Hematopoietic multipotent progenitor cell treated with erythropoietin and hydrocortisone succinate and interleukin-3 and kit ligand, for 17 days (in vitro differentiated cells): ENCODE data around the gene PRICKLE2.

ENCODE experiments used
- DNase-seq: peaks from one replicate; pipeline ENCODE4 v3.0.0-alpha.2; 2015; ENCODE audit warnings: low spot score

Gene PRICKLE2

DNA sequence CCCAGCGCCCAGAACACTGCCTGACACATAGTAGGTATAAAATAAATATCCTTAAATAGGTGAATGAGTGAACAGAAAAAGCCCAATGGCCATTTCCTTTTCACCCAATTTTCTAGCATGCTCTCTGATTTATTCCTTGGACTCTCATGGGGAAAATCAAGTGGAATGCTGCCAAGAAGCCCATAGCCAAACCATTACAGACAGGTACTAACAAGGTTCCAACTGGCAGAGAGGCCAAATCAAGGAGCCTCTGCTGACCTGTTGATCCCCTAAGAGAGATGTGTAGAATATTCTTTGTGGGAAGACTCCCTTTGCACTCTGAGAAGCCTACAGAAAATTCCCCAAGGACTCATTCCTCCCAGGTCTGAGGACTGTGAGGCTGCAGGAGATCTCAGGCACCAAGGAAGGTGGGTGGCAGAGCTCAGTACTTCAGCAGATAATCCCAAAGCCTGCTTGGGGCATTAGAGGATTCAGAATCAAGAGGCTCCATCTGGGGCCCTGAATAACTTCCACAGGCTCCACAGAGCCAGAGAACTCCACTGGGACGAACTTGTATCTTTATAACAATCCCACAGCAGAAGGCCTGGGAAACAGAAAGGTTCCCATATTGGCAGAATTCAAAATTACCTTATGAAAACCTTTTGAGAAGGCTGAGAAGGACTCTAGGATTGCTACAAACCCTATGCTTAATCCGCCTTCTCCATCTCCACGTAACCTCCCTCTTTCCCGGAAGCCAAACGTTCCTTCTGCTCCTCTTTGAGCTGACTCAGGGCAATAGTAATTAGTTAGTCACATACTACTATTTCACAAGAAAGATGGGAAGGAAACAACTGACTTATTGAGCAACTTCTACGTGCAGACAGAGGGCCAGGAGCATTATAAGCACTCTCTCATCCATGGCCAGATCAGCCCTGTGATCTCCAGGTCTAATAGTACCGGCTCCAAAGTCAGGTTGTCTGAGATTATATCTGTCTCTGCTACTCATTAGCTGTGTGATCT is 34.5 kb downstream of the PRICKLE2 start:
- no peak for DNase-seq

DNA sequence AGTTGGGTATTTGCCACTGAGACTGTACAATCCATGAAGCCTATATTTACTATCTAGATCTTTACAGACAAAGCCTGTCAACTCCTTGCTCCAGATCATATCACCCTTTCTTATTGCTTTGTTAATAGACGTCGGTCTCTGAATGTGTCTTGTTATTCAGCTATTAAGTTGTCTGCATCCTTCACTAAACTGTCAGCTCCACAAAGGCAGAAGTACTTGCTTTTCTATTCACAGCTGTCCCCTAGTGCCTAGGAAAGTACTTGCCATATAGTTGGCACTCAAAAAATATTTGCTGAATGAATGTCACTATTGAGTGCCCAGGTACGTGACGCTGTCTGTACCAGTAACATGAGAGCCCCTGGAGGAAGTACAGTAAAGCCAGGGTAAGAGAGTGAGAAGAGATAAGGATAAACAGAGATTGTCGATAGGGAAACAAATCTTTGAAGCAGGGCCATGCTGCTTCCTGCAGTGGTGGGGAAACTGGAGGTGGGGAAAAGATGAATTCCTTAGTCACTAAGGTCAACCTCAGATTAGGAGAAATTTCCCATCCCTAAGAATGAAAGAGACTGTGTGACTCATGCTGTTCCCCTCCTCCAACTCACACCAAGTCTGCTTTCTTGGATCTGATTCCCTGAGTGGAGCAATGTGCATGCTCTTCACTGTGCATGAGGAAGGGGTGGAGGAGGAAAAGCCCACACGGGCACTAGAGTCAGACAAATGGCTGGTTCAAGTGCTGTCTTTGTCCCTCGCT is 36.3 kb downstream of the PRICKLE2 start:
- DNase-seq, result no peak

DNA sequence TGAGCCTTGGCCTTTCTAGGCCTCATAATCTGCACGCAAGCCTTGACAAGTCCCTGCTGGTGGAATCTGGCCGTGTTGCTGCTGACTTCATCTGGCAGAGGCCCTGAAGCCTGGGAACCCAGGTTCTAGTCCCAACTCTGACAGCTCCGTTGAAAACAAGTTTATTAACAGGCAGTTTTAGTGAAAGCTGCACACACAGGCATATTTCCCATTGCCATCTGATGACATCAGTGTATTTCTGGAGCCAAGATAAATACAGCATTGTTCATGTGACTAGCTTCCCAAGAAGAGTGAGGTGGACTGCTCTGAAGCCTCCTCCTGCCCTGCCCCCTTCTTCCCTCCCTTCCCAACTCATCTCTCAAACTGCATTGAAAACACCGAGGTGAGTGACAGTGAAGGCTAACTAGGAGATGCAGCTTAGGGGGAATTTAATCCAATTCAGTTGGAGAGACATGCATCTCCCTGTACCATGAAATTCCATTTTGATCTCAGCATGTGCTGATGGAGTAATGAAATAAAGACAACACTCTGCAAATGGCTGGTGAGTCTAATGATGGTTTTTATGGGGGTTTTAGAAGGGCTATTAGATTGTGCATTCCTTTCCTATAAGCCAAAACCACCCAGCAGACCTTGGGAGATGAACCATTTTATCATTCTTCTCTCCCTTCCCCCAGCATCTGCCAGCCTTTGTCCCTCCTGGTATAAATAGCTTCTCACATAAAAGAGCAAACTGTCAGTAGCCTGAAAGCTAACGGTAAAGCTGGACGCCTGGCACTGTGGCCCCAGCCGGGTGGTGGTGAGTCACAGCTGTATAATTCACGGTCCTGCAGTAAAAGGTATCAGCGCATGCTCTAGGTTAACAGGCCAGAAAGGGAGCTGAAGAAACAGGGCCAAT is 38.0 kb downstream of the PRICKLE2 start:
- DNase-seq, result no peak

DNA sequence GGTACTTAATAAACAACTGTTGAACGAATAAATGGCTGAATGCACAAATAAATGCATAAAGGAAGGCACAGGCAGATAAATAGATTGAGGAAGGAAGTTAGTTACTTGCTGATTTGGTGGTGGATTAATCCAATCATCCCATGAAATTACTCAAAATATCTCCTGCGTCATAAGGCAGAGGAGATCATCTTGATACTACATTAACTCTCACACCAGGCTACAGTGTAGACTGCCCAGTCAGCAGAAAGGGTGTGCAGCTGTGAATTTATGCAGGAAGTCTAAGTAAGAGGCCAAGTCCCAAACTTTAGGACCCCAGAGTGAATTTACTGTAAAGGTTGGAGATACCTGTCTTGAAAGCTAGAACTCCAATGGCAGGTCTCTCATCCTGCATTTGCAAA is 38.6 kb downstream of the PRICKLE2 start:
- no peak for DNase-seq

DNA sequence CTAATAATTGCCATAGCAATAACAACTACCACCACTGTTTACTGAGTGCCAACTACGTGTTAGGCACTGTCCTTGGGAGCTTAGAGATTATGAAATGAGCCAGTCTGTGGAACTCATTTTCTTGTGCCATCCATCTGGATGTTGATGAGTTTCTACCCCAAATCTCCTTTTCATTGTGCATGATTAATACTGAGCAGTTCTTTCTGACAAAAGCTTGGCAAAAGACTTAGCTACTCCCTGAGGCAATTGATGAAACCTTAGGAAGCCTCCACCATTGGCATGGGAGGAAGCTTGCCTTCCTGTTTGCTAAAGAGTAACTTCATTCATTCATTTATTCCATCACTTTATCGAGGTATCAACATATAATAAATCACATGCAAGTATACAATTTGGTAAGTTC is 39.8 kb downstream of the PRICKLE2 start:
- no peak for DNase-seq

DNA sequence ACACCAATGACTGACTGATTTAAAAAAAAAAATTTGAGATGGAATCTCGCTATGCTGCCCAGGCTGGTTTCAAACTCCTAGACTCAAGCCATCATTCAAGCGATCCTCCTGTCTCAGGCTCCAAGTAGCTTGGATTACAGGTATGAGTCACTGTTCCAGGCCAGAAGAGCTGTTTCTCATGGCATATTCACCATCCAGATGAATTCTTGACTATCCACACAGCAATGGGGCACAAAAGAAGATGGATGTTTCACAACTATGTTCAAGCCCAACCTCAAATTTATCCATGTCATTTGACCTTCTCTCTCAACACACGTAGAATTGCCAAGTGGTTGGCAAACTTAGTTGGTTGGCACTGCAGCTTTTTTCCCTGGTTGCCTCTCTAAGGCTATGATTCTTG is 40.6 kb downstream of the PRICKLE2 start:
- no peak for DNase-seq

DNA sequence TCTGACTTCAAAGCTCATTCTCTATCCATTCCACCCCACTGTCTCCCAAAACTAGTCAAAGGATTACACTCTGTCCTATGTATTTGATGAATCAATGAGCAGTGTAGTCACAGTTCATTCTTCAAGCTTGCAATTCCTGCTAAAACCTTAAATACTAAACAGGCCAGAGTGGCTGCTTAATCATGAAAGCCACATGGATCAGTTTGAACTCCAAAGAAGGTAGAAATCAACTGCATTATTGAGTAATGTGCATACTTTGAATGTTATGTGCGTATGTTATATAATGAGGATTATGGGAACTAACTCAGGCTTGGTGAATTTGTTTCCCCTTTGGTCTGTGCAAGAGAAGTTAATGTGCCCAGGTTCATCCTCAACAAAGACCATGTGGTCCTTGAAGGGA is 45.4 kb downstream of the PRICKLE2 start:
- no peak for DNase-seq

DNA sequence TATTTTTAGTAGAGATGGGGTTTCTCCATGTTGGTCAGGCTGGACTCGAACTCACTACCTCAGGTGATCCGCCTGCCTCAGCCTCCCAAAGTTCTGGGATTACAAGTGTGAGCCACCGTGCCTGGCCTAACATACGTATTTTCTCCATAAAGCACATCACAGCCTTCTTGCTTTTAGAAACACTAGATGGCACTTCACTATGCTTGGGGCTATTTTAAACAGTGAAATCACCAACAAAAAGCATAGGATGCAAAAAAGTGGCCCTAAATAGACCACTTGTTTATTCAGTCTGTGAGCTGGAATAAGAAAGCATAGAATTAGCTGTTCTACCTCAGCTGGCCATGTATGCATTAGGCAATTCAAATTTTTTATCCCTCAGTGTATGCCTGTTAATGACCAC is 46.0 kb downstream of the PRICKLE2 start:
- no peak for DNase-seq

DNA sequence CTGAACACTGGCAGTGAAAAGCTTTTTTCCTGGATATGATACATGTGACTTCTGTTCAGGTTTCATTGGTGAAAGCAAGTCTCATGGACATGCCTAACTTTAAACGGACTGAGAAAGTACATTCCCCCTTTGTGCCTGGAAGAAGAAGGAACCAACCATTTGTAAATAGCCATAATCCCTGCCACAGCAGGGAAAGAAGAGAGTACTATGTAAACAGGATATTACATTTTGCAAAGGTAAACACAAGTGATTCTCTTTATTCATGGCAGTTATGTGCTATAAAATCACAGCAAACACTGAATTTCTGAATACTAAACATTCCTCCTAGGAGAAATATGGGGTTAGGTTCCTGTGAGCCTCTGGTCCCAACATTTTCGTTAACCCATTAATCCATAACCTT is 46.8 kb downstream of the PRICKLE2 start:
- DNase-seq, result no peak

DNA sequence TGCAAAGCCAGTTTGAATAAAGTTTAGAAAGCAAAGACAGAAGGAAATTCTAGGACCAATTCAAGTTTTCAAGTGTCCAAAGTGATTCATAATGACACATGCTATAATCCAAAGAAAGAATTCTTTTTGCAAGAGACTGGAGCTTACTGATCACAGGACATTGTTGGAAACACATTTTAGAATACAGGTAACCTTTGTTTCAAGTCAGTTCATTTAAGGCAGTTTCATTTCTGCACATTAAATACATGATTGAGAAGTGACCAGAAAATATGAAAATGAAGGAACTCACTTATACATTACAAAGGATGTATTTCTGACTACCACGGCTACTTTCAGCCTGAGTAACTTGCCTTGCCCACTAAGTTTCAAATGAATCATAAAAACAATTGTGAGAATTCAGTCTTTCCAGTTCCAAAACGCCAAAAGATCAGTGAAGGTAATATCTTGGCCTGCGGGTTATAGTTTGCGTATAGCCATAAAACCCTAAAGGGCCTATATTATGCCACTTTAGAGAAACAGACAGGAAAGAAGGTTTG is 48.7 kb downstream of the PRICKLE2 start:
- DNase-seq, result no peak

DNA sequence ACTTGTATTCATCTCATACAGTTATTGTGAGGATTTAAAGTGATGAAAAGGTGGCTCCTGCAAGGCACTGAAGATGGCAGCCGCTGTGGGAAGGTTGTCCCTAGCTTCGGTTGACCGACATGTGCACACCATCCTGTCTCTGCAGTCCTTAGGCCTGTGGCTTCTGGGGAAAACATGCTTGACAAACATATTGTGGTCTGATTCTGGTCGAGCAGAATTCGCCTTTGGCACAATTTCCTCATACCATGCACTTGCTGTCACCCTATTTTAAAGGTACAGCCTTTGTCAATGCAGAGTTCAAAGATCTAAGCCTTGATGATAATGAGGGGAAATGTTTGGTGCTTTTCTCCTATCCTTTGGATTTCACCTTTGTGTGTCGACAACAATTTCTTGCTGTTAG is 50.9 kb downstream of the PRICKLE2 start:
- DNase-seq, result no peak

DNA sequence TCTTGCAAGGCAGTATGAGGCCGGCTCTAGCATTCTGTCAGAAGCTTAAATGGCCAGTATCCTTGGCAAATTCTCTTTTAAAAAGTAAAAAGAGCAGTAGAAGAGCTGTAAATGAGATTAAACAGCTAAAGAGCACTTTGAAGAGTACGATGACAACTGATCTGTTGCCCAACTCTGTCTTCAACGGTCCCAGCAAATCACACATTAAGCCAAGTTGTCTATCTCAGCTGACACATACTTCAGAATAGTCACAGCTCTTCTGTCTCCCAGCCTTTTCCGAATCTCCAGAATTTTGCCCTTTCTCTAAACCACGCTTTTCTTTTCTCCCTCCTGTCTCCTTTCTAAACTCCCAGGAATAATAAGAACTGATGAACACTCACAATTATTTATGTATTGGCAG is 51.7 kb downstream of the PRICKLE2 start:
- DNase-seq, result no peak

DNA sequence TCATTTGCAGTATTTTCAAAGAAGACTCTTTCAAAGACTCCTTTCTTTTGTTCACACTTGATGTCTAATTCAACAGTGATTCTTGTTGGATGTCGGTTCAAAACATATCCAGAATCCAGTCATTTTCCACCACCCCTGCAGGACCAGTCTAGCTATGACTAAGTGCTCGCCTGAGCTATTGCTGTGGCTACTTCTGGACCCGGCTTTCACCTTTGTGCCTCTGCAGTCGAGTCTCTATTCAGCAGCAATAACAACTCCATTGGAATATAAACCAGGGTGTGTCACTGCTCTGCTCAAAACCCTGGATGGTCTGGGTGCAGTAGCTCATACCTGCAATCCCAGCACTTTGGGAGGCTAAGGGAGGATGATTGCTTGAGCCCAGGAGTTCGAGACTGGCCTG is 55.0 kb downstream of the PRICKLE2 start:
- no peak for DNase-seq

DNA sequence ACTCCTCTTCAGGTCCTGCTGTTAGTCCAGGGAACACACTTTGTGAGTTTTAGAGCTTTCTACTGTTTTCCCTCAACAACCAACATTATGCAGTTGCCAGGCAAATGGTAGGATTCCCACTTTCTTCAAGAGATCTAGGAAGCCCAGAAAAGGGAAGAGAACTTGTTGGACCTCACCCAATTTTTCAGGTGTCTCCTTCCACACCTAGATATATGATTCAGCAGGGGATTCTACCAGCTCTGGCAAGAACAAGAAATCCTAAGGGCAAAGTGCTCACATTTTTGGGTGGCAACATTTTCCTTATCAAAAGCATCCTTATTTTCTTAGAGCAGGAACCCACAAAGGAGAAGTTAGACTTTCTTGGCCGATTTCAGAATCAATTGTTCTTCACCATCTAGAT is 57.4 kb downstream of the PRICKLE2 start:
- DNase-seq, result no peak

DNA sequence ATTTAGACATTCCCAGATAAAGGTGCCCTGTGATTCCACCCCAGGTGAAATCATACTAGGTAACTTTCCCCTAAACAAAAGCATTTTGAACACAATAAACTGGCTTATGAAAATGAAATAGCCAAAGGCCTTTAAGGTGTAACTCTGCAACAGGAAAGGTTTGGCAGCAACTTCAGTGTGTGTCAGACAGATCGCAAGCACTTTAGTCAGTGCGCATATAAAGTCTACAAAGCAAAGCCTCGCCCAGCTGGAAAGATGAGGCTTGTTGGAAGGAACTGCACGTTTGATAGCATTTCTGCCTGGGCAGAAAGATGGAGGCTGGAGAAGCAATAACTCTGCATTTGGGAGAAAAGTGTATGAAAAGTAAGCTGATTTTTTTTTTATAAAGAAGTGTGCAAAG is 57.9 kb downstream of the PRICKLE2 start:
- no peak for DNase-seq

DNA sequence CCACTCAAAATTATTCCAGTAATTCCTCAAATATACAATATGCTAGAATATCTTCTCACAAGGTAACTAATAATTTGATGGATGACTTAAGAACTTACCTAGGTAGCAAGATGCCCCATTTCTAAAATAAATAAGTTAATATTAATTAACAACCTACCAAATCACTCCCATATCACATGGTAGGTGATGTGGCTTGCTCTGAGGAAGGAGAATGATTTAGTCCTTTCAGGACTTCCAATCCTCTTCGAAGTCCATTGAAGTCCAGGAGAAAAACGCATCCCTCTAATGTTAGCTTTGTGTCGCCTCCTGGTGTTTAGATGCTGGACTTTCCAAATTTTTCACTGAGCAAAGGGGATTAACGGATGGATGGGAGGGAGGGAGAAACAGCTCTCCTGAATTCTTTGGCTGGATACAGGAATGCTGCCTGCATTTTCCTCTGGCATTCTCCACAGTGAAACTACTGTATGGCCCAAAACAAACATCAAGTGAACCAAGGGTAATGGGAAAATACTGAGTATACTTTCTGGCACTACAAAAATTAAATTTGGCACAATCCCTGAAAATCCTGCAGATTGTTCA is 58.6 kb downstream of the PRICKLE2 start:
- DNase-seq, result no peak

DNA sequence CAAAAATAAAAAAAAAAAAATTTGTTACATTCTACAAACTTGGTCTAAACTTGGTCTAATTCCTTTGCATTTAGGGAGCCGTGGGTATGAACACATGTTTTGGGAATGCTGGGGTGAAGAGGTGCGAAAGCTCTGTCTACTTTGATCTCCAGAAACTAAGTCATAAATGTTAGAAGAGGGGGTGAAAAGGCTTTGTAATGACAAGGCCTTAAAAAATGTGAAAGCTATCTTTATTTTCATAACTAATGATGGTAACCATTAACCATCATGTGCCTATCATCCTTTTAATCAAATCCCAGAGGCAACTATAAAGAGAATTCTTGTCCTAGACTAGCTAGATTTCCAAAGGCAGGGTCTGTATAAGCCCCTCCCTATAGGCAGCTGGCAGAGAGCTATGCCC is 60.9 kb downstream of the PRICKLE2 start:
- no peak for DNase-seq

DNA sequence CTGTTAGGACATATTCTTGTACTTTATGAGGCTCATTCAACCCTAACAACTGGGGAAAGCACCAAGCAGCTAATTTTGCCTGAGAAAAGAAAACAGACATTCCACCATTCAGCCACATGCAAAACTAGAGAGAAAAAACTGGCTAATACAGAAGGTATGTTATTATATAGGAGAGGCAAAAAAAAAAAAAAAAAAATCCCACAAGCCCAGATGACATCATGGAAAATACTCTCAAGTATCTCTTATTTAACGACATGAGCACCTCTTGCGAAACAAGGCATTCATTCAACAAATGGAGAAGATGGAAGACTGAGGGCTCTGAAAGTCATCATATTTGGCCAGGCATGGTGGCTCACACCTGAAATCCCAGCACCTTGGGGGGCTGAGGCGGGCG is 61.5 kb downstream of the PRICKLE2 start:
- DNase-seq, result no peak

DNA sequence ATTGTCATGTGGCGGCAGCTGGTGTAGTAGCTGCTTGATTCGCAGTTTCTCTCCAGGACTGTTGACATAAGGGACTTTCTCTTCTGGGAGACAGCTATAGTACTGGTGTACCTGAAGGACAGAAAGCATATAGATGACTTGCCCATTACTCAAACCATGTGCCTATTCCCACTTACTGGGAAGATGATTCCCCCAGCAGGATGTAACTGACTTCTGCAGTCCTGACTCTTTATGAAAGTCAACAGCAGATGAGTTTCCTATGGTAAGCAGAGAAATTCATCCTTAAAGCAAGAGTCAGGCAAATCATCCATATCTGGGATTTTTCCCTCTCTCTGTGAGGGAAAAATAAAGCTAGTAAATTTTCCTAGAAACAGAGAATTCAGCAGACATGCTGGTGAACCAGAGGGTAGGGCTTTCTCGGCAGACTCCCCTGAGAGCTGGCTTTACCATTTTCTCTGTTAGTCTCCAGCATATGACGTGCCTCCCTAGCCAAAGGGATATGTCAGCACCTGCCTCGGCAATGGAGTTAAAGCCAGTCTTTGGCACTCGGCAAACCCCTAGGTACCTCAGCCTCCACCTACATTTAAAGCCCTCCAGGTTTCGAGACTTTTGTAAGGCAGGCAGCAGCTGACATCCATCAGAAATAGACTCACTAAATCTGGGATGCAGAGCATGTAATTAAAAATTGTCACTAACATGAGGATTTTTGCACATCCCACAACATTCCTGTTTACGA is 62.1 kb downstream of the PRICKLE2 start:
- no peak for DNase-seq

DNA sequence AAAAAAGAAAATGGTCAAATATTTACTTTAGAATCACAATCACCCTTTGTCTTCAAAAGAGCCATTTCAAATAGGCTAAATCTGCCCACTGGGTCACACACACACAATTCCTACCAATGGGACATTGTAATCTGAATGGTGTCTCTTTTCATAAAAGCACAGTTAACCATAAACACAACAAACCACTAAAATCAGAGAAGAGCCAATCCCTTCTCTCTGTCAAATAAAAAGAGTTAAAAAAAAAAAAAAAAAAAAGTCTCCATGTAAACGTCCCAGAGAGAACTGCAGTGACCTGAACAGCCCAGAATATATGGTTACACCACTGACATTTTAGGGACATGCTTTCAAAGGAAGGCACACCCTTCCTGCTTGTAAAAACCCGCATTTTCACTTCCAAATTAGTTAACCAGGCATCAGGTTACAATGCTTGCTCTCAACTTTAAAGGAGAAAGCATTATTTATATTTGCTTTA is 63.7 kb downstream of the PRICKLE2 start:
- no peak for DNase-seq
